HepG2 (cell line): ENCODE results near the gene SMAD1. TPM values are rescaled to one million over a fixed set of nuclear protein-coding genes. Genes with fewer than 3 reads are reported as not detected.
"Not testable (repeated sequence)": the region's sequence is repeated elsewhere in the genome, so short reads cannot be mapped to it uniquely, and the experiment has no call there.

ENCODE experiments used
- ATAC-seq: fragments of 200-7000 bp; cut with Tn5 transposase; 3 replicates; pipeline ENCODE4 v1.9.1; 2020; ENCODE audit warnings: mild to moderate bottlenecking, moderate library complexity
- BruUV-seq: library from RNA; stranded (reverse); fragments of 400-500 nt; replicated peaks from 2 replicates; lab custom pipeline; 2021; lab: Mats Ljungman, UMichigan
- CTCF ChIA-PET: fragments of 300-600 bp; formaldehyde crosslinking; extraction: SDS; loops from one replicate; lab custom pipeline; 2021; ENCODE audit warnings: low total read pairs, inconsistent platforms, low intra/inter-chr PET ratio; lab: Yijun Ruan, JAX
- POLR2A ChIA-PET: fragments of 350-600 bp; sonication (Branson Sonifier 250); formaldehyde crosslinking; loops from one replicate; lab custom pipeline; 2020; ENCODE audit warnings: antibody characterized with exemption, inconsistent platforms; lab: Yijun Ruan, JAX
- DNase-seq: peaks from one replicate; pipeline ENCODE4 v3.0.0-alpha.2; 2015; ENCODE audit warnings: low spot score
- FAIRE-seq: peaks from 3 replicates; lab custom pipeline; 2011; peaks lifted over from hg19 to GRCh38; lab: Jason Lieb, UNC
- H2AFZ ChIP-seq: one replicate; pipeline ENCODE4 v1.6.1; 2011; ENCODE audit warnings: low read length, inconsistent platforms
- H3K27ac ChIP-seq: fragments of 300-600 bp; 3 replicates; pipeline ENCODE4 v1.8.0; 2011; ENCODE audit warnings: mixed run types, mild to moderate bottlenecking, mixed read lengths, low read length, inconsistent platforms; ENCODE audit not compliant: insufficient read depth; ENCODE audit errors: extremely low read length
- H3K27me3 ChIP-seq, 2 experiments: fragments of 200-600 bp in 1 of 2; 2 replicates in 1 of 2; 3 replicates in 1 of 2; pipeline versions ENCODE4 v1.6.0 to v1.8.0; 2011; ENCODE audit warnings: low read length in 2 of 2, mild to moderate bottlenecking in 2 of 2, moderate library complexity in 2 of 2, inconsistent platforms in 1 of 2; ENCODE audit not compliant: insufficient read depth in 2 of 2, control insufficient read depth in 1 of 2
- H3K36me3 ChIP-seq, 2 experiments: fragments of 200-600 bp in 1 of 2; replicated peaks in 1 of 2; 2 replicates in 1 of 2; 3 replicates in 1 of 2; pipeline versions ENCODE4 v1.5.1 to v1.8.0; 2011; ENCODE audit warnings: low read length in 2 of 2, inconsistent platforms in 1 of 2; ENCODE audit not compliant: insufficient read depth in 2 of 2, control insufficient read depth in 1 of 2
- H3K4me1 ChIP-seq: 2 replicates; pipeline ENCODE4 v1.5.1; 2012; ENCODE audit warnings: low read length, inconsistent platforms; ENCODE audit not compliant: insufficient read depth
- H3K4me2 ChIP-seq: 2 replicates; pipeline ENCODE4 v1.6.0; 2011; ENCODE audit warnings: low read depth, low read length, inconsistent platforms
- H3K4me3 ChIP-seq, 3 experiments: fragments of 200-600 bp in 1 of 3; sonication (generic), shearing (Covaris generic) in 1 of 3; replicated peaks in 1 of 3; 2 replicates each; pipeline ENCODE4 v1.5.1; 2011 to 2016; ENCODE audit warnings: low read length in 3 of 3, inconsistent platforms in 2 of 3, low read depth in 2 of 3, mild to moderate bottlenecking in 2 of 3, control low read depth in 1 of 3, mixed read lengths in 1 of 3; ENCODE audit not compliant: insufficient read depth in 1 of 3
- H3K79me2 ChIP-seq: one replicate; pipeline ENCODE4 v1.6.1; 2011; ENCODE audit warnings: low read length, inconsistent platforms; ENCODE audit not compliant: insufficient read depth
- H3K9ac ChIP-seq: 2 replicates; pipeline ENCODE4 v1.6.0; 2011; ENCODE audit warnings: mild to moderate bottlenecking, low read depth, low read length, inconsistent platforms; ENCODE audit not compliant: insufficient read depth
- H3K9me3 ChIP-seq: 2 replicates; pipeline ENCODE4 v1.5.1; 2012; ENCODE audit warnings: mild to moderate bottlenecking, low read length
- H4K20me1 ChIP-seq: 2 replicates; pipeline ENCODE4 v1.6.0; 2011; ENCODE audit warnings: inconsistent platforms, mild to moderate bottlenecking, low read length, moderate library complexity; ENCODE audit not compliant: insufficient read depth
- FOXP1 ChIP-seq, 2 experiments: fragments of 450-650 bp in 1 of 2; IDR thresholded peaks; 2 replicates each; pipeline ENCODE4 v1.6.1; 2017 to 2018; ENCODE audit warnings: antibody characterized with exemption in 1 of 2
- HDAC6 ChIP-seq: fragments of 200-600 bp; sonication (generic); IDR thresholded peaks from 2 replicates; pipeline ENCODE4 v1.7.0; 2017; ENCODE audit warnings: mild to moderate bottlenecking, antibody characterized with exemption, low read length, low read depth
- NFAT5 ChIP-seq: sonication (generic); formaldehyde crosslinking; IDR thresholded peaks from 2 replicates; pipeline ENCODE4 v1.4.0; 2020; ENCODE audit warnings: missing genetic modification reagents
- RFX5 ChIP-seq: IDR thresholded peaks from 2 replicates; pipeline ENCODE4 v1.6.1; 2011; ENCODE audit warnings: low read depth, low read length, improper control_type of control experiment
- XBP1 ChIP-seq: sonication (generic); formaldehyde crosslinking; IDR thresholded peaks from 2 replicates; pipeline ENCODE4 v1.5.0; 2020; ENCODE audit warnings: missing genetic modification reagents
- ZBTB20 ChIP-seq: sonication (generic); formaldehyde crosslinking; IDR thresholded peaks from 2 replicates; pipeline ENCODE4 v1.8.1; 2023; ENCODE audit warnings: missing genetic modification reagents, low read depth, mild to moderate bottlenecking, borderline replicate concordance
- ZNF263 ChIP-seq: sonication (generic); formaldehyde crosslinking; IDR thresholded peaks from 2 replicates; pipeline ENCODE4 v1.4.0; 2020; ENCODE audit warnings: missing genetic modification reagents
- ZNF431 ChIP-seq: sonication (generic); formaldehyde crosslinking; IDR thresholded peaks from 2 replicates; pipeline ENCODE4 v1.9.0; 2022; ENCODE audit warnings: missing genetic modification reagents, low read depth, mild to moderate bottlenecking, borderline replicate concordance
- ZNF781 ChIP-seq: sonication (generic); formaldehyde crosslinking; IDR thresholded peaks from 2 replicates; pipeline ENCODE4 v1.5.1; 2020; ENCODE audit warnings: borderline replicate concordance, mild to moderate bottlenecking, missing genetic modification reagents; ENCODE audit errors: not compliant biosample characterization
- ZNF782 ChIP-seq: sonication (generic); formaldehyde crosslinking; IDR thresholded peaks from 2 replicates; pipeline ENCODE4 v1.4.0; 2020; ENCODE audit warnings: missing genetic modification reagents, mild to moderate bottlenecking, borderline replicate concordance
- WGBS: methylation state at CpG from one replicate; pipeline ENCODE4 v1.1.6; 2017; ENCODE audit warnings: low lambda C conversion rate; 5-methylcytosine and 5-hydroxymethylcytosine counted together
- in situ Hi-C: cut with HindIII; loops from 2 replicates; pipeline ENCODE4 v1.10.0; 2017; ENCODE audit warnings: low pct_unique_long_range_greater_than_20kb; ENCODE audit not compliant: extremely low pct_ligation_motif_present
- intact Hi-C: fragments of 100-400 bp; cut with micrococcal nuclease; formaldehyde crosslinking; loops from one replicate; pipeline ENCODE4 v1.10.0; 2022; ENCODE audit not compliant: unreplicated experiment
- polyA plus RNA-seq, 8 experiments: library from polyadenylated mRNA; depleted of rRNA in 3 of 8; stranded (reverse) in 7 of 8; unstranded in 1 of 8; fragments of >200 nt; fragmentation: Illumina TruSeq in 4 of 8; extraction: Trizol in 4 of 8; gene quantifications; 2 replicates each; pipeline versions ENCODE4 v1.2.1 to v1.2.3, GENCODE V29; 2011 to 2016; ENCODE audit warnings: low read depth in 4 of 8, missing spikeins in 1 of 8, mixed read lengths in 1 of 8; ENCODE audit not compliant: insufficient read depth in 1 of 8
- total RNA-seq, 5 experiments: library from RNA; depleted of rRNA; stranded (reverse); fragments of >200 nt; fragmentation: Illumina TruSeq; extraction: Trizol; gene quantifications; 2 replicates each; pipeline ENCODE4 v1.2.3, GENCODE V29; 2016; ENCODE audit warnings: low read depth in 1 of 5

The SMAD1 gene
- total and polyA plus RNA-seq, 2 of the 13 experiments (the other 11 are each of a cell fraction or from before 2014, with no cell fraction given), result 12.7 to 16.6 TPM

GRCh38 chr4:145574546-145574945, 92.9 kb downstream of the SMAD1 start:
- H3K79me2 ChIP-seq, H3K27ac ChIP-seq, CTCF ChIA-PET, H3K9me3 ChIP-seq, ATAC-seq, H3K4me1 ChIP-seq, in situ Hi-C loops, H3K9ac ChIP-seq, intact Hi-C loops, POLR2A ChIA-PET, DNase-seq, H3K4me3 ChIP-seq, BruUV-seq, H4K20me1 ChIP-seq, H3K27me3 ChIP-seq, H2AFZ ChIP-seq, FAIRE-seq, H3K36me3 ChIP-seq: not testable (repeated sequence)
- H3K4me2 ChIP-seq, result peak overlapping the region; percentile 41; the same call in 1 of the 2 replicates
- WGBS, result 0% methylated on average over 3 of the region's 7 CpGs

- Histone ChIP-seq H3K9ac (no peak overlapping the region), H2AFZ (no peak overlapping the region), H3K9me3 (no peaks in the 10 kb centered on the region), H3K4me2 (no peak overlapping the region), H3K4me1 (no peaks in the 10 kb centered on the region), H4K20me1 (no peaks in the 10 kb centered on the region), H3K4me3 (no peak overlapping the region), H3K27ac (no peak overlapping the region), H3K27me3 (no peaks in the 10 kb centered on the region), H3K79me2 (no peaks in the 10 kb centered on the region), H3K36me3 (no peaks in the 10 kb centered on the region)
- ChIA-PET CTCF (no interaction called here), POLR2A (no interaction called here)
- 30% methylated on average over 3 of the region's 3 CpGs for WGBS
- intact Hi-C loops (no loop called here), in situ Hi-C loops (no loop called here)
- no peak for FAIRE-seq
- DNase-seq, result no peak
- ATAC-seq, result no peak
- BruUV-seq, result no TSS peak
- TF ChIP-seq ZNF431 (CRISPR knock-in tag) (no peak), RFX5 (no peak), ZBTB20 (CRISPR knock-in tag) (no peak), ZNF782 (CRISPR knock-in tag) (no peak), FOXP1 (IDR thresholded peaks at IDR 0.05) (no peak), FOXP1 (CRISPR knock-in tag; IDR thresholded peaks at IDR 0.05) (no peak), XBP1 (no peak), ZNF781 (CRISPR knock-in tag) (no peak), NFAT5 (CRISPR knock-in tag) (no peak), HDAC6 (no peak), ZNF263 (no peak)
Observed at GRCh38 chr4:145580906-145581305, 99.3 kb downstream of the SMAD1 start.
